GM18868 (cell line): ENCODE data around the gene LHFPL2.
"Not testable (repeated sequence)": the region's sequence is repeated elsewhere in the genome, so short reads cannot be mapped to it uniquely, and the experiment has no call there.

Experiments
- ATAC-seq: cut with Tn5 transposase; IDR thresholded peaks from one replicate; pipeline ENCODE4 v1.9.1; 2021; ENCODE audit warnings: mild to moderate bottlenecking, moderate library complexity; ENCODE audit not compliant: unreplicated experiment

Gene LHFPL2

GRCh38 chr5:78475370-78475769, 173.2 kb downstream of the LHFPL2 start:
- ATAC-seq, result no peak

GRCh38 chr5:78473751-78474150, 174.8 kb downstream of the LHFPL2 start:
- no peak for ATAC-seq

- no peak for ATAC-seq
These were observed 176.0 kb downstream of the LHFPL2 start for GRCh38 chr5:78472469-78473106.

DNA sequence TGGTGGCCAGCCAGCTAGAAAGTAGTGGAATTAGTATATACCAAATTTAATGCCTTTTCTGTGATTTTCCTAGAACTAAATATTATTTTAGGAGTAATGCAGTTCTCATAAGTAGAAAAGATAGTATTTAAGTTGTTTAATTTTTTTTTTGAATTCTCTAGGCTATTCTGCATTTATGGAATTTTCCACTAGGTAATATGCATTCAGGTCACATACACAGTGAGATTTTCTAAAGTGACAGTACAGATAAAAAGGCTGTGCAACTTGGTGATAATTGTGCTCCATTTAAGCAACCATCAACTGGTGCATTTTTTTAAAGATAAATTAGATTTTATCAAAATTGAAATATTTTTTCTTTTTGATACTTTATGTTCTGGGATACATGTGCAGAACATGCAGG, 176.7 kb downstream of the LHFPL2 start:
- no peak for ATAC-seq

- ATAC-seq, result no peak
These were observed 180.7 kb downstream of the LHFPL2 start for GRCh38 chr5:78467752-78468357.

- ATAC-seq, result no peak
These were observed 181.4 kb downstream of the LHFPL2 start for GRCh38 chr5:78467140-78467539.

DNA sequence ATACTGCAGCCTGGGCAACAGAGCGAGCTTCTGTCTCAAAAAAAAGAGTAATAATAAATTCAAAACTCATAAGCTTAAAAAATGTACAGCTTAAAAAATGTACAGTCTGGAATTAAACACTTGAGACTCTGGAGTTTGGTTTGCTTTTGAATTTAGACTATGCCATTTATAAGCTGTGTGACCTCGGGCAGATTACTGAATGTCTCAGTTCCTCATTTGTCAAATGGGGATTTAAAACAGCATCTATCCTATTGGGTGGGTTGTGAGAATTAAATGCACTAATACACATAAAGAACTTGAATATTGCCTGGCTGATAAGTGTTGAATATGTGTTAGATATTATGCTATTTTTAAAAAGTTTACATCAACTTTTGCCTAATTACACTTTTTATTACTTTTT, 189.7 kb downstream of the LHFPL2 start:
- ATAC-seq, result no peak

DNA sequence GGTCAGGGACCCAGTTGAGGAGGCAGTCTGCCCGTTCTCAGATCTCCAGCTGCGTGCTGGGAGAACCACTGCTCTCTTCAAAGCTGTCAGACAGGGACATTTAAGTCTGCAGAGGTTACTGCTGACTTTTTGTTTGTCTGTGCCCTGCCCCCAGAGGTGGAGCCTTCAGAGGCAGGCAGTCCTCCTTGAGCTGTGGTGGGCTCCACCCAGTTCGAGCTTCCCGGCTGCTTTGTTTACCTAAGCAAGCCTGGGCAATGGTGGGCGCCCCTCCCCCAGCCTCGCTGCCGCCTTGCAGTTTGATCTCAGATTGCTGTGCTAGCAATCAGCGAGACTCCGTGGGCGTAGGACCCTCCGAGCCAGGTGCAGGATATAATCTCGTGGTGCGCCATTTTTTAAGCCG, 191.1 kb downstream of the LHFPL2 start:
- not testable (repeated sequence) for ATAC-seq

DNA sequence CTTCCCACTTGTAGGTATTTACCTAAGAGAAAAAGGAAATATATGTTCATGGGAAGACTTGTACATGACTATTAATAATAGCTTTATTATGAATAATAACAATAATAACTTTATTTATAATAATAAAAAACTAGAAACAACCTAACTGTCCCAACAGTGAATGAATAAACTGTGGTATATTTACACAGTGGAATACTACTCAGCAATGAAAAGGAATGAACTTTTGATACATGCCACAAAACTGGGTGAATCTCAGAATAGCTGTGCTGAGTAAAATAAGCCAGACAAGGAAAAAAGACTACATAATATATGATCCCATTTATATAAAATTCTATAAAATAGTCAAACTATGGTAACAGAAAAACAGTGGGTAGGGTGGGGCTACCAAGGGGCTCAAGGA, 199.5 kb downstream of the LHFPL2 start:
- ATAC-seq, result no peak

- ATAC-seq, result no peak
These were observed 200.7 kb downstream of the LHFPL2 start for GRCh38 chr5:78447775-78448424.
